ENCODE measurements around the gene WDR37.

The WDR37 gene

DNA sequence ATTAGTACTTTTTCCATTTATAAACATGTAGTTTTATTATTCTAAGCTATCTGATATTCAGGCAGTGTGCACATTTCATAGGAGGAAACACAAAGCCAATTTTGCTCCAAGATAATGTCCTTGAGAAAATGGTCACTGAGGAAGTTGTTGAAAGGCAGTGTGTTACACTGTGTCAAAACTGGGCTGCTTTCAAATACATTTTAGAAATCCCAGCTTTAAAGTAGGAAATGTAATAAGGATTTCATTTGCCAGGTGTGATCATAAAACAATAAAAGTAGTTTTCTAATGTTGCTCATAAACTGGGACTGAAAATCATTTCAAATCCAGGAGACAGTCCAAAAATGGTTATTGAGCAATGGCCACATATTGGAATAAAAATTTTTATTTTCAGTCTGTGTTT lies 80.1 kb downstream of the WDR37 start:
- no peak overlapping the region for H3K4me3 ChIP-seq (replicated peaks; ENCODE audit: low read depth, low read length)
- no peak for TF ChIP-seq CTCF (IDR thresholded peaks at IDR 0.05; ENCODE audit: low read length, missing control alignments)
- DNase-seq (ENCODE audit: low read depth) = no peak

DNA sequence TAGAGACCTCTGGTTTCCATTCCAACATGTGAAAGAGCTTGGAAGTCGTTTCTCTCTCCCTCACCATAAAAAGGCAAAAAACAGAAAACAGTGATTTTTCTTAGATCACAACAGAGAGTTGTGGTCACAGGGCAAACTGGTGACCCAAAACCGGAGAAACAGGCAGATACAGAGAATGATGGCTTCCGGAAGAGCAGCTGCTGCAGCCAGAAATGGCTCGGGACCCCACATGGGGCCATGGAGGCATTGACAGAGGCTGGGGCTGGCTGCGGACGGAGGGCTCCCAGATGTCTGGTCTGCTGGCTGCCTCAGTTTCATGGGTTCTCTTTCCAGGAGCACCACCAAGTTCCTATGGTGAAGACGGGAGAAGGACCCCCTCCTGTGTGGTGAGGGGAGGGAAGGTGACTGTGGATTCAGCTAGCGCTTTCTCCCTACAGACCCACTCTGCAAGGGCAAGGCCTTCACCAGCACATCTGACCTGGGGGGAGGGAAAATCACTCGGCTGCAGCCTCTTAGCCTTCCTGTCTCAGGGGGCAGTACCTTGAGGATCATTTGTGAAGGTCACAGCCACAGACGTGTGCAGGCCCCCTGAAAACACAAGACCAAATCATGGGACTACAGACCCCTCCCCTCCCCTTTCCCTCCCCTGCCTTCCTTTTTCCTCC lies 81.4 kb downstream of the WDR37 start:
- H3K4me3 ChIP-seq (replicated peaks; ENCODE audit: low read depth, low read length) = no peak overlapping the region
- no peak for DNase-seq (ENCODE audit: low read depth)
- no peak for TF ChIP-seq CTCF (IDR thresholded peaks at IDR 0.05; ENCODE audit: low read length, missing control alignments)

DNA sequence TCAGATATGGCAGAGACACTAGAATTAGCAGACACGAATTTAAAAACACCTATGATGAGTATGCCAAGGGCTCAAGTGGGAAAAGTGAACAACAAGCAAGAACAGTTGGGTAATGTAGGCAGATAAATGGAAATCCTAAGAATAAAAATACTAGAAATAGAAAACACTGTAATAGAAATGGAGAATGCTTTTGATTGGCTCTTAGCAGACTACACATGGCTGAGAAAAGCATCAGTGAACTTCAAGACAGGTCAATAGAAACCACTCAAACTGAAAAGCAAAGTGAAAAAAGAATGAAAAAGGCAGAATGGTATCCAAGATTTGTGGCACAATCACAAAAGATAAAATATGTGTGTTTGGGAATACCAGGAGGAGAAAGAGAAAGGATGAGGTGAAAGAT lies 82.3 kb downstream of the WDR37 start:
- DNase-seq (ENCODE audit: low read depth) = no peak
- no peak overlapping the region for H3K4me3 ChIP-seq (replicated peaks; ENCODE audit: low read depth, low read length)
- no peak for TF ChIP-seq CTCF (IDR thresholded peaks at IDR 0.05; ENCODE audit: low read length, missing control alignments)

GRCh38 chr10:1141261-1141660 lies 85.1 kb downstream of the WDR37 start:
- TF ChIP-seq CTCF (IDR thresholded peaks at IDR 0.05; ENCODE audit: low read length, missing control alignments) = no peak
- DNase-seq (ENCODE audit: low read depth) = no peak
- H3K4me3 ChIP-seq (replicated peaks; ENCODE audit: low read depth, low read length) = no peak overlapping the region

DNA sequence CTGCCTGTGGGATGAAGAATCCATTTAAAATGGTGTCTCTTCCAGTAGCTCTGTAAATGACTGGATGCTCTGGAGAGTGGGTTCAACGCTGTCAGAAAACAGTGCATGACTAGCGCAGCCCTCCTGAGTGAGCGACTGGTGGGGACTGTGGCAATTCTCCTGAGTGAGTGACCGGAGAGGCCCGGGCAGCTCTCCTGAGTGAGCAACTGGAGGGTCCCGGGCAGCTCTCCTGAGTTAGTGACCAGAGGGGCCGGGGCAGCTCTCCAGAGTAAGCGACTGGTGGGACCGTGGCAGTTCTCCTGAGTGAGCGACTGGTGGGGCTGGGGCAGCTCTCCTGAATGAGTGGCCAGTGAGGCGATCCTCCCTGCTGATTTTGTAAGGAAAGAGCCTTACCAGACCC lies 85.5 kb downstream of the WDR37 start:
- no peak overlapping the region for H3K4me3 ChIP-seq (replicated peaks; ENCODE audit: low read depth, low read length)
- no peak for TF ChIP-seq CTCF (IDR thresholded peaks at IDR 0.05; ENCODE audit: low read length, missing control alignments)
- no peak for DNase-seq (ENCODE audit: low read depth)

GRCh38 chr10:1142596-1142995 lies 86.4 kb downstream of the WDR37 start:
- H3K4me3 ChIP-seq (replicated peaks; ENCODE audit: low read depth, low read length) = no peak overlapping the region
- TF ChIP-seq CTCF (IDR thresholded peaks at IDR 0.05; ENCODE audit: low read length, missing control alignments) = peak; percentile 33
- no peak for DNase-seq (ENCODE audit: low read depth)

- DNase-seq (ENCODE audit: low read depth) = no peak
- H3K4me3 ChIP-seq (replicated peaks; ENCODE audit: low read depth, low read length) = no peak overlapping the region
- no peak for TF ChIP-seq CTCF (IDR thresholded peaks at IDR 0.05; ENCODE audit: low read length, missing control alignments)
Measured at GRCh38 chr10:1147810-1148209, 91.6 kb downstream of the WDR37 start.
